Fibroblast of lung (primary cell): ENCODE measurements around the gene CAMTA1. TPM values are rescaled to one million over a fixed set of nuclear protein-coding genes. Genes with fewer than 3 reads are reported as not detected.

Experiments used
- DNase-seq, 2 donors: peaks; one replicate each; pipeline versions ENCODE4 v3.0.0 to v3.0.0-alpha.2; 2010; ENCODE audit warnings: low read depth in 2 of 2
- H2AFZ ChIP-seq: 2 replicates; pipeline ENCODE4 v1.5.1; 2012; ENCODE audit warnings: low read length, control low read depth, inconsistent platforms
- H3K27ac ChIP-seq: 2 replicates; pipeline ENCODE4 v1.5.1; 2011; ENCODE audit warnings: low read length, control low read depth; ENCODE audit not compliant: insufficient read depth
- H3K27me3 ChIP-seq: 2 replicates; pipeline ENCODE4 v1.5.1; 2011; ENCODE audit warnings: mild to moderate bottlenecking, low read length; ENCODE audit not compliant: control insufficient read depth, insufficient read depth
- H3K36me3 ChIP-seq: 2 replicates; pipeline ENCODE4 v1.5.1; 2011; ENCODE audit warnings: low read length; ENCODE audit not compliant: control insufficient read depth, insufficient read depth
- H3K4me1 ChIP-seq: 2 replicates; pipeline ENCODE4 v1.5.1; 2011; ENCODE audit warnings: low read length; ENCODE audit not compliant: control insufficient read depth, insufficient read depth; ENCODE audit errors: extremely low read depth
- H3K4me2 ChIP-seq: 2 replicates; pipeline ENCODE4 v1.5.1; 2011; ENCODE audit warnings: low read length, control low read depth; ENCODE audit not compliant: insufficient read depth; ENCODE audit errors: extremely low read depth
- H3K4me3 ChIP-seq, 4 experiments: fragments of 200-600 bp in 1 of 4; sonication (generic) in 1 of 4; replicated peaks in 1 of 4; 2 replicates each; pipeline ENCODE4 v1.5.1; 2011 to 2016; ENCODE audit warnings: low read length in 4 of 4, low read depth in 3 of 4, mild to moderate bottlenecking in 3 of 4, control low read depth in 2 of 4, inconsistent platforms in 1 of 4, mixed read lengths in 1 of 4; ENCODE audit not compliant: insufficient read depth in 1 of 4; ENCODE audit errors: control extremely low read depth in 1 of 4
- H3K79me2 ChIP-seq: 2 replicates; pipeline ENCODE4 v1.5.1; 2012; ENCODE audit warnings: mild to moderate bottlenecking, low read length, inconsistent platforms; ENCODE audit not compliant: control insufficient read depth, insufficient read depth
- H3K9ac ChIP-seq: 2 replicates; pipeline ENCODE4 v1.5.1; 2011; ENCODE audit warnings: mild to moderate bottlenecking, low read length, control low read depth; ENCODE audit not compliant: insufficient read depth
- H3K9me3 ChIP-seq: 2 replicates; pipeline ENCODE4 v1.5.1; 2012; ENCODE audit warnings: low read depth, low read length; ENCODE audit not compliant: control insufficient read depth, insufficient read depth
- H4K20me1 ChIP-seq: 2 replicates; pipeline ENCODE4 v1.5.1; 2011; ENCODE audit warnings: low read length; ENCODE audit not compliant: control insufficient read depth, insufficient read depth; ENCODE audit errors: extremely low read depth
- EZH2 ChIP-seq: IDR thresholded peaks from 2 replicates; pipeline ENCODE4 v1.5.1; 2012; ENCODE audit warnings: low read length, control low read depth, mild to moderate bottlenecking; ENCODE audit errors: missing control alignments
- polyA plus RNA-seq, 2 donors: library from polyadenylated mRNA; depleted of rRNA in 1 of 2; stranded (reverse) in 1 of 2; unstranded in 1 of 2; fragments of >200 nt; gene quantifications; 2 replicates each; pipeline ENCODE4 v1.2.1, GENCODE V29; 2011 to 2012; ENCODE audit warnings: missing spikeins in 1 of 2
- total RNA-seq: library from RNA; depleted of rRNA; stranded (reverse); fragments of >200 nt; gene quantifications from 2 replicates; pipeline ENCODE4 v1.2.1, GENCODE V29; 2014
- TF ChIP-seq, protein P1 (sequence below), 2 donors: IDR thresholded peaks in 1 of 2; conservative IDR thresholded peaks in 1 of 2; 1 replicate in 1 of 2; 2 replicates in 1 of 2; pipeline ENCODE4 v1.5.1; 2011 to 2012; ENCODE audit warnings: low read length in 2 of 2, control low read depth in 1 of 2, inconsistent platforms in 1 of 2, low read depth in 1 of 2, mild to moderate bottlenecking in 1 of 2

Gene CAMTA1
- total and polyA plus RNA-seq, 2 donors (not counting 1 experiment from before 2014, with no cell fraction given), result 47.6 to 86.0 TPM

GRCh38 chr1:7334475-7335035 lies 549.3 kb downstream of the CAMTA1 start:
- H3K79me2 ChIP-seq, result no peaks in the 10 kb centered on the region
- peak; percentile 31 to 76 for DNase-seq
- H3K4me2 ChIP-seq, result no peak overlapping the region
- H3K9ac ChIP-seq, result no peak overlapping the region
- H3K4me1 ChIP-seq, result peaks cover 4% of the 10 kb centered on the region
- H3K9me3 ChIP-seq, result no peaks in the 10 kb centered on the region
- H3K36me3 ChIP-seq, result no peaks in the 10 kb centered on the region
- H4K20me1 ChIP-seq, result no peaks in the 10 kb centered on the region
- H3K27ac ChIP-seq, result peak overlapping the region; percentile 30
- TF ChIP-seq, protein P1, sequence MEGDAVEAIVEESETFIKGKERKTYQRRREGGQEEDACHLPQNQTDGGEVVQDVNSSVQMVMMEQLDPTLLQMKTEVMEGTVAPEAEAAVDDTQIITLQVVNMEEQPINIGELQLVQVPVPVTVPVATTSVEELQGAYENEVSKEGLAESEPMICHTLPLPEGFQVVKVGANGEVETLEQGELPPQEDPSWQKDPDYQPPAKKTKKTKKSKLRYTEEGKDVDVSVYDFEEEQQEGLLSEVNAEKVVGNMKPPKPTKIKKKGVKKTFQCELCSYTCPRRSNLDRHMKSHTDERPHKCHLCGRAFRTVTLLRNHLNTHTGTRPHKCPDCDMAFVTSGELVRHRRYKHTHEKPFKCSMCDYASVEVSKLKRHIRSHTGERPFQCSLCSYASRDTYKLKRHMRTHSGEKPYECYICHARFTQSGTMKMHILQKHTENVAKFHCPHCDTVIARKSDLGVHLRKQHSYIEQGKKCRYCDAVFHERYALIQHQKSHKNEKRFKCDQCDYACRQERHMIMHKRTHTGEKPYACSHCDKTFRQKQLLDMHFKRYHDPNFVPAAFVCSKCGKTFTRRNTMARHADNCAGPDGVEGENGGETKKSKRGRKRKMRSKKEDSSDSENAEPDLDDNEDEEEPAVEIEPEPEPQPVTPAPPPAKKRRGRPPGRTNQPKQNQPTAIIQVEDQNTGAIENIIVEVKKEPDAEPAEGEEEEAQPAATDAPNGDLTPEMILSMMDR (conservative IDR thresholded peaks at IDR 0.05 in 1 of 2, IDR thresholded peaks at IDR 0.05 in 1 of 2; ENCODE audit: low read depth in 1 of 2, low read length in 2 of 2), result no peak
- TF ChIP-seq EZH2, result no peak
- H3K4me3 ChIP-seq, result no peak overlapping the region
- no peaks in the 10 kb centered on the region for H3K27me3 ChIP-seq
- peak overlapping the region; percentile 38 for H2AFZ ChIP-seq

GRCh38 chr1:7335224-7335879 lies 550.1 kb downstream of the CAMTA1 start:
- H3K27ac ChIP-seq, result no peak overlapping the region
- peaks cover 4% of the 10 kb centered on the region for H3K4me1 ChIP-seq
- H4K20me1 ChIP-seq, result no peaks in the 10 kb centered on the region
- H3K27me3 ChIP-seq, result no peaks in the 10 kb centered on the region
- no peak overlapping the region for H3K4me3 ChIP-seq
- DNase-seq, result peak; percentile 28 to 35
- H3K9ac ChIP-seq, result no peak overlapping the region
- H3K36me3 ChIP-seq, result no peaks in the 10 kb centered on the region
- H2AFZ ChIP-seq, result no peak overlapping the region
- no peak overlapping the region for H3K4me2 ChIP-seq
- no peaks in the 10 kb centered on the region for H3K9me3 ChIP-seq
- TF ChIP-seq, protein P1 (conservative IDR thresholded peaks at IDR 0.05 in 1 of 2, IDR thresholded peaks at IDR 0.05 in 1 of 2; ENCODE audit: low read depth in 1 of 2, low read length in 2 of 2), result no peak
- no peak for TF ChIP-seq EZH2
- no peaks in the 10 kb centered on the region for H3K79me2 ChIP-seq

DNA sequence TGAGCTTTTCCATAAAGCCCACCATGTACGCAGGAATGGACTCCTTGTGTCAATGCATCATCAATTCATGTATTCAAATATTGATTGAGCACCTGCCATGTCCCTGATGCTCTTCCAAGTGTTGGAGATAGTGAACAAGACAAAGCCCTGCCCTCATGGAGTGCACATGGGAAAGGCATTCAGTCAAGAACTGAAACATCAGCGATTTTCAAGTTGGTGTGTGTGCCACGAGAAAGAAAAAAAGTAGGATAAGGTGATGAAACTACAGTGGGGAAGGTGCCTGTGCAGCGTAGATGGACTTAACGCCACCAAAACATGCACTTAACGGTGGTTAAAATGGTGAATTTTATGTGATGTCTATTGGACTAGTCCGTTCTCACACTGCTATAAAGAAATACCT lies 553.2 kb downstream of the CAMTA1 start:
- no peaks in the 10 kb centered on the region for H3K27me3 ChIP-seq
- H3K79me2 ChIP-seq, result no peaks in the 10 kb centered on the region
- H3K4me2 ChIP-seq, result no peak overlapping the region
- H3K36me3 ChIP-seq, result no peaks in the 10 kb centered on the region
- H2AFZ ChIP-seq, result no peak overlapping the region
- H3K9ac ChIP-seq, result no peak overlapping the region
- H3K9me3 ChIP-seq, result no peaks in the 10 kb centered on the region
- no peak overlapping the region for H3K4me3 ChIP-seq
- peaks cover 4% of the 10 kb centered on the region for H3K4me1 ChIP-seq
- H4K20me1 ChIP-seq, result no peaks in the 10 kb centered on the region
- TF ChIP-seq, protein P1 (conservative IDR thresholded peaks at IDR 0.05 in 1 of 2, IDR thresholded peaks at IDR 0.05 in 1 of 2; ENCODE audit: low read depth in 1 of 2, low read length in 2 of 2), result no peak
- TF ChIP-seq EZH2, result no peak
- H3K27ac ChIP-seq, result no peak overlapping the region
- no peak for DNase-seq
